ENCODE results near the gene PLEKHA7. TPM values are rescaled to one million over a fixed set of nuclear protein-coding genes. Genes with fewer than 3 reads are reported as not detected.

The PLEKHA7 gene
- polyA plus RNA-seq, 1 of the 3 experiments (the other 2 are of a cell fraction): 0.12 TPM

GRCh38 chr11:16979703-16980622, 34.3 kb downstream of the PLEKHA7 start:
- WGBS (ENCODE audit: low lambda C conversion rate): 63% methylated on average over 7 of the region's 8 CpGs
- TF ChIP-seq NRF1 (IDR thresholded peaks at IDR 0.05; ENCODE audit: low read depth, low read length) (no peak), POLR2AphosphoS5 (IDR thresholded peaks at IDR 0.05; ENCODE audit: low read depth, low read length) (no peak), YY1 (IDR thresholded peaks at IDR 0.05; ENCODE audit: low read depth) (no peak), NFIC (IDR thresholded peaks at IDR 0.05; ENCODE audit: borderline replicate concordance) (no peak), TCF12 (IDR thresholded peaks at IDR 0.05) (no peak), RXRA (IDR thresholded peaks at IDR 0.05; ENCODE audit: borderline replicate concordance, low read depth) (no peak), MEF2A (IDR thresholded peaks at IDR 0.05; ENCODE audit: borderline replicate concordance, low read depth) (no peak), EZH2phosphoT487 (IDR thresholded peaks at IDR 0.05; ENCODE audit: borderline replicate concordance, low read depth) (no peak), RFX5 (IDR thresholded peaks at IDR 0.05; ENCODE audit: low read length) (no peak), USF2 (IDR thresholded peaks at IDR 0.05; ENCODE audit: borderline replicate concordance, low read depth, low read length) (no peak), RAD21 (IDR thresholded peaks at IDR 0.05; ENCODE audit: low read length) (no peak), CHD2 (IDR thresholded peaks at IDR 0.05; ENCODE audit: low read length, partially characterized antibody) (no peak)
- Histone ChIP-seq H3K9ac (no peak overlapping the region), H3K4me1 (ENCODE audit: control insufficient read depth in 1 of 2, insufficient read depth in 2 of 2, low read depth in 1 of 2, low read length in 1 of 2) (no peaks in the 10 kb centered on the region), H3K9me2 (no peaks in the 10 kb centered on the region), H3K27ac (ENCODE audit: low read depth in 2 of 2, low read length in 1 of 2) (no peak overlapping the region), H3K9me3 (no peaks in the 10 kb centered on the region), H3F3A (replicated peaks; ENCODE audit: insufficient read depth) (no peaks in the 10 kb centered on the region), H3K4me2 (no peak overlapping the region), H2AFZ (ENCODE audit: low read depth) (no peak overlapping the region), H3K27me3 (ENCODE audit: insufficient read depth) (no peaks in the 10 kb centered on the region; the same call in 1 of the 2 replicates), H3K79me2 (ENCODE audit: insufficient read depth) (no peaks in the 10 kb centered on the region), H3K36me3 (replicated peaks in 1 of 2; ENCODE audit: control insufficient read depth in 1 of 2, insufficient read depth in 2 of 2, low read length in 1 of 2) (no peaks in the 10 kb centered on the region), H3K4me3 (ENCODE audit: low read depth in 2 of 2, low read length in 1 of 2) (no peak overlapping the region), H4K20me1 (ENCODE audit: insufficient read depth) (no peaks in the 10 kb centered on the region)
- ChIA-PET CTCF (interaction anchor here (1.0 kb wide), 1 partner anchor 12 kb away, joined by 3 read pairs; no protein-coding TSS in a partner anchor), POLR2A (no interaction called here)
- DNase-seq: no peak

- no peaks in the 10 kb centered on the region for H3K9me3 ChIP-seq
- CTCF ChIA-PET: interaction anchor here (1.0 kb wide), 1 partner anchor 11 kb away, joined by 3 read pairs; no protein-coding TSS in a partner anchor
- no peaks in the 10 kb centered on the region for H3K79me2 ChIP-seq (ENCODE audit: insufficient read depth)
- H3K27ac ChIP-seq (ENCODE audit: low read depth in 2 of 2, low read length in 1 of 2): no peak overlapping the region
- WGBS (ENCODE audit: low lambda C conversion rate): 26% methylated on average over 2 of the region's 2 CpGs
- no peak for DNase-seq
- no peaks in the 10 kb centered on the region for H3F3A ChIP-seq (replicated peaks; ENCODE audit: insufficient read depth)
- TF ChIP-seq EP300 (IDR thresholded peaks at IDR 0.05; ENCODE audit: borderline replicate concordance in 1 of 2, low read depth in 1 of 2, low read length in 1 of 2) (no peak), GATA2 (CRISPR knock-in tag; IDR thresholded peaks at IDR 0.05) (no peak), TEAD4 (IDR thresholded peaks at IDR 0.05; ENCODE audit: borderline replicate concordance, insufficient read depth) (no peak)
- POLR2A ChIA-PET: no interaction called here
- H4K20me1 ChIP-seq (ENCODE audit: insufficient read depth): no peaks in the 10 kb centered on the region
- H3K27me3 ChIP-seq (ENCODE audit: insufficient read depth): no peaks in the 10 kb centered on the region; the same call in 1 of the 2 replicates
- H2AFZ ChIP-seq (ENCODE audit: low read depth): no peak overlapping the region
- no peak overlapping the region for H3K4me2 ChIP-seq
- no peaks in the 10 kb centered on the region for H3K4me1 ChIP-seq (ENCODE audit: control insufficient read depth in 1 of 2, insufficient read depth in 2 of 2, low read depth in 1 of 2, low read length in 1 of 2)
- H3K36me3 ChIP-seq (replicated peaks in 1 of 2; ENCODE audit: control insufficient read depth in 1 of 2, insufficient read depth in 2 of 2, low read length in 1 of 2): no peaks in the 10 kb centered on the region
- no peak overlapping the region for H3K4me3 ChIP-seq (ENCODE audit: low read depth in 2 of 2, low read length in 1 of 2)
- H3K9me2 ChIP-seq: no peaks in the 10 kb centered on the region
- H3K9ac ChIP-seq: no peak overlapping the region
These were observed 36.3 kb downstream of the PLEKHA7 start for GRCh38 chr11:16977994-16978315.
